ENCODE measurements around the gene GSTP1. TPM values are rescaled to one million over a fixed set of nuclear protein-coding genes. Genes with fewer than 3 reads are reported as not detected.

GSTP1 gene
- total and polyA plus RNA-seq, 2 of the 8 experiments (the other 6 are each of a cell fraction or from before 2014, with no cell fraction given) = 1,454 to 3,329 TPM

- H3K4ac ChIP-seq (replicated peaks; ENCODE audit: insufficient read length, low read depth, low read length) = no peak overlapping the region
- H4K5ac ChIP-seq (ENCODE audit: insufficient read length, low read depth, low read length) = no peak overlapping the region
- ChIA-PET CTCF (ENCODE audit: partially characterized antibody) (interaction anchor here (0.6 to 7.3 kb wide), 10 partner anchors 8 to 1295 kb away, joined by 3 to 117 read pairs (median 4); partner anchors contain the start of genes GSTP1 and NUDT8), POLR2A (ENCODE audit: partially characterized antibody) (interaction anchor here (1.6 to 10.7 kb wide), 3 partner anchors 9 to 29 kb away, joined by 4 to 194 read pairs (median 60); partner anchors contain the start of genes GSTP1 and NUDT8)
- H2BK120ac ChIP-seq (replicated peaks; ENCODE audit: low read depth, low read length) = no peak overlapping the region
- H2BK5ac ChIP-seq (ENCODE audit: low read depth, low read length) = no peak overlapping the region
- FAIRE-seq = no peak
- no peak overlapping the region for H4K8ac ChIP-seq (ENCODE audit: extremely low read depth, insufficient read depth, low read length)
- no peak overlapping the region for H3K18ac ChIP-seq (ENCODE audit: extremely low read depth, low read length)
- H3K14ac ChIP-seq (ENCODE audit: insufficient read length) = no peak overlapping the region
- peaks cover 4% of the 10 kb centered on the region; the same call in 1 of the 2 replicates for H3K23me2 ChIP-seq (ENCODE audit: low read depth, low read length)
- H3K4me2 ChIP-seq (ENCODE audit: insufficient read depth in 1 of 2, low read depth in 2 of 2, low read length in 2 of 2) = no peak overlapping the region; a peak in 1 of 4 replicates
- H3K4me3 ChIP-seq (ENCODE audit: extremely low read depth in 1 of 4, insufficient read depth in 2 of 4, low read depth in 3 of 4, low read length in 4 of 4) = no peak overlapping the region
- H3K4me1 ChIP-seq (replicated peaks in 1 of 4; ENCODE audit: control insufficient read depth in 3 of 4, insufficient read depth in 4 of 4, low read length in 3 of 4) = peaks cover 13 to 36% (median 30%) of the 10 kb centered on the region in 4 experiments
- H3K56ac ChIP-seq (replicated peaks; ENCODE audit: insufficient read length, low read depth, low read length) = no peak overlapping the region
- H2AK5ac ChIP-seq (ENCODE audit: low read depth, low read length) = no peak overlapping the region
- H3K79me1 ChIP-seq (ENCODE audit: low read depth, low read length) = no peaks in the 10 kb centered on the region
- peaks cover 0 to 5% (median 5%) of the 10 kb centered on the region in 4 experiments; a peak in 6 of 7 replicates for H3K27me3 ChIP-seq (replicated peaks in 1 of 4; ENCODE audit: control insufficient read depth in 3 of 4, extremely low read depth in 1 of 4, insufficient read depth in 3 of 4, low read length in 3 of 4)
- no peak overlapping the region for H2BK15ac ChIP-seq (ENCODE audit: low read length)
- H3K27ac ChIP-seq (ENCODE audit: low read depth, low read length) = no peak overlapping the region
- H3K9ac ChIP-seq (replicated peaks in 1 of 4; ENCODE audit: extremely low read depth in 1 of 4, low read depth in 3 of 4, low read length in 3 of 4) = no peak overlapping the region
- no peaks in the 10 kb centered on the region for H3K9me3 ChIP-seq (ENCODE audit: insufficient read depth in 2 of 2, low read depth in 1 of 2, low read length in 1 of 2)
- H2BK20ac ChIP-seq (ENCODE audit: low read length) = no peak overlapping the region
- DNase-seq (ENCODE audit: low read depth in 1 of 2, low spot score in 2 of 2) = peak in 1 of 2 experiments; percentile 42
- no peak overlapping the region for H2BK12ac ChIP-seq (ENCODE audit: low read depth, low read length)
- TF ChIP-seq BACH1 (IDR thresholded peaks at IDR 0.05; ENCODE audit: low read length) (no peak), BRCA1 (IDR thresholded peaks at IDR 0.05; ENCODE audit: low read depth, low read length) (no peak)
- H2AFZ ChIP-seq (ENCODE audit: low read length) = no peak overlapping the region
- no peak overlapping the region for H4K91ac ChIP-seq (replicated peaks; ENCODE audit: insufficient read length, low read length)
- peaks cover 0 to 6% of the 10 kb centered on the region in 2 experiments for H4K20me1 ChIP-seq (replicated peaks in 1 of 2; ENCODE audit: control insufficient read depth in 1 of 2, insufficient read depth in 2 of 2, low read length in 2 of 2)
- H3K36me3 ChIP-seq (ENCODE audit: control insufficient read depth in 2 of 4, insufficient read depth in 4 of 4, low read length in 3 of 4) = peaks cover 5 to 19% (median 12%) of the 10 kb centered on the region in 4 experiments; a peak in 7 of 8 replicates
- no peak overlapping the region for H3K23ac ChIP-seq (ENCODE audit: insufficient read length)
- 85% methylated on average over 9 of the region's 13 CpGs; no CpG with 5 or more reads in 1 of the 2 experiments for WGBS, 2 experiments (ENCODE audit: extremely low coverage in 1 of 2, insufficient coverage in 1 of 2, insufficient read length in 1 of 2, insufficient replicate concordance in 2 of 2, low coverage in 1 of 2, low lambda C conversion rate in 2 of 2, missing lambda C conversion rate in 1 of 2)
- H3K79me2 ChIP-seq (ENCODE audit: control insufficient read depth in 1 of 2, insufficient read depth in 2 of 2, low read length in 2 of 2) = peaks cover 0 to under 1% of the 10 kb centered on the region in 2 experiments; a peak in 1 of 4 replicates
These were observed 29.1 kb downstream of the GSTP1 start for GRCh38 chr11:67612751-67613150.
